DOHH2 (cell line): ENCODE measurements around the gene NMNAT2.

Source experiments
- H3F3A ChIP-seq: fragments of 200-600 bp; sonication (generic), shearing (Covaris generic); 2 replicates; pipeline ENCODE4 v1.6.0; 2016; ENCODE audit warnings: antibody characterized with exemption, mild to moderate bottlenecking; ENCODE audit not compliant: control insufficient read depth, insufficient read depth
- H3K27ac ChIP-seq: fragments of 200-600 bp; sonication (generic); 2 replicates; pipeline ENCODE4 v1.5.1; 2014; ENCODE audit warnings: low read depth, mild to moderate bottlenecking, low read length, moderate library complexity
- H3K27me3 ChIP-seq: fragments of 200-600 bp; sonication (generic); 2 replicates; pipeline ENCODE4 v1.6.1; 2014; ENCODE audit warnings: mild to moderate bottlenecking, low read length, mixed read lengths; ENCODE audit not compliant: control insufficient read depth
- H3K36me3 ChIP-seq: fragments of 200-600 bp; sonication (generic); 2 replicates; pipeline ENCODE4 v1.6.1; 2014; ENCODE audit warnings: mild to moderate bottlenecking, low read length, moderate library complexity, mixed read lengths; ENCODE audit not compliant: control insufficient read depth
- H3K4me1 ChIP-seq: fragments of 200-600 bp; sonication (generic); 2 replicates; pipeline ENCODE4 v1.6.1; 2014; ENCODE audit warnings: mild to moderate bottlenecking, low read length, mixed read lengths; ENCODE audit not compliant: control insufficient read depth
- H3K4me2 ChIP-seq: fragments of 200-600 bp; sonication (generic); 2 replicates; pipeline ENCODE4 v1.6.0; 2014; ENCODE audit warnings: mild to moderate bottlenecking, low read length, moderate library complexity
- H3K4me3 ChIP-seq: fragments of 200-600 bp; sonication (generic); 2 replicates; pipeline ENCODE4 v1.5.1; 2014; ENCODE audit warnings: mild to moderate bottlenecking, low read length, mixed read lengths
- H3K79me2 ChIP-seq: fragments of 200-600 bp; sonication (generic); 2 replicates; pipeline ENCODE4 v1.6.1; 2014; ENCODE audit warnings: mild to moderate bottlenecking, low read length, mixed read lengths; ENCODE audit not compliant: control insufficient read depth
- H3K9me2 ChIP-seq: fragments of 200-600 bp; sonication (generic); replicated peaks from 2 replicates; pipeline ENCODE4 v1.6.1; 2014; ENCODE audit warnings: mild to moderate bottlenecking, low read length, mixed read lengths; ENCODE audit not compliant: control insufficient read depth
- H3K9me3 ChIP-seq: fragments of 200-600 bp; sonication (generic); 2 replicates; pipeline ENCODE4 v1.6.1; 2014; ENCODE audit warnings: antibody characterized with exemption, low read length, mixed read lengths; ENCODE audit not compliant: control insufficient read depth, insufficient read depth
- H4K20me1 ChIP-seq: fragments of 200-600 bp; sonication (generic); 2 replicates; pipeline ENCODE4 v1.6.0; 2014; ENCODE audit warnings: low read depth, mild to moderate bottlenecking, antibody characterized with exemption, low read length, moderate library complexity; ENCODE audit not compliant: control insufficient read depth, insufficient read depth
- EZH2phosphoT487 ChIP-seq: fragments of 200-600 bp; sonication (generic); IDR thresholded peaks from 2 replicates; pipeline ENCODE4 v1.6.1; 2017; ENCODE audit warnings: borderline replicate concordance, mild to moderate bottlenecking, antibody characterized with exemption, low read length, moderate library complexity, mixed read lengths
- TF ChIP-seq, protein P1 (sequence below): fragments of 200-600 bp; sonication (generic); IDR thresholded peaks from one replicate; pipeline ENCODE4 v1.5.1; 2014; ENCODE audit warnings: antibody characterized with exemption, mild to moderate bottlenecking, low read depth, low read length; ENCODE audit not compliant: poor library complexity, severe bottlenecking

NMNAT2 gene

DNA sequence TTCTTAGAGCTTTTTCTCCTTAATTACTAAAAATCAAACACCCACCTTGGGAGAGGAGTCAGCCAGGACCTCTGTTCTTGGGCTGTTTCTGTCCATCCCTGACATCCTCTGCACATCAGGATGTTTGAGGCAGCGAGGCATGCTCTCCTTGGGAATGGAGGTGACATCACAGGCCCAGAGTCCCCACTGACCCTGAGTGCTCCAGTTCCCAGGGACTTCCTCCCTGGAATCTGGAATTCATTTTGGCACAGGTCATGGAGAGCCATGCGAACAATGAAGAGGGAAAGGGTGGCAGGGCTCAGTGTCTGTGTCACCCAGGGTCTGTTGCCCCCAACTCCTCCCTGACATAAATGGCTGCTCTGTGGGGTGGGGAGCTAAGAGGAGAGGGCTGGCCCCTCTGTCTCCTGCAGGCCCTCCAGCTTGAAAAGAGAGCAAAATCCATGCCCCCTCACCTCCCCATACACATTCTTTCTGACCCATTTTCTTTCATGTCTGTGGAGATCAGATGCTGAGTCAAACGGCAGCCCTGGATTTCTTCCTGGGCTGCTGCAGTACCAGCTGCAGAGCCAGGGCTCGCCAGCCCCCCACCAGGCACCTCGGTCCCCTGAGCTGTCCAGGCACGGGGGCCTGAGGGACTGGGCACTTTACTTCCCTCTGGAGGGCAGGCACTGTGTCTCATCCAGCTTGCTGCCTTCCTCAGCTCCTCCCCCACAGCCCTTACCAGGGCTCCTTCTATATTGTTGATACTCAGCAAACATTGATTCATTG, 102.0 kb downstream of the NMNAT2 start:
- no peaks in the 10 kb centered on the region for H3K9me3 ChIP-seq
- no peak overlapping the region for H3K4me2 ChIP-seq
- H3K4me3 ChIP-seq, result no peak overlapping the region
- no peaks in the 10 kb centered on the region for H4K20me1 ChIP-seq
- no peaks in the 10 kb centered on the region for H3K36me3 ChIP-seq
- no peaks in the 10 kb centered on the region for H3K9me2 ChIP-seq
- H3K4me1 ChIP-seq, result no peaks in the 10 kb centered on the region
- TF ChIP-seq, protein P1, sequence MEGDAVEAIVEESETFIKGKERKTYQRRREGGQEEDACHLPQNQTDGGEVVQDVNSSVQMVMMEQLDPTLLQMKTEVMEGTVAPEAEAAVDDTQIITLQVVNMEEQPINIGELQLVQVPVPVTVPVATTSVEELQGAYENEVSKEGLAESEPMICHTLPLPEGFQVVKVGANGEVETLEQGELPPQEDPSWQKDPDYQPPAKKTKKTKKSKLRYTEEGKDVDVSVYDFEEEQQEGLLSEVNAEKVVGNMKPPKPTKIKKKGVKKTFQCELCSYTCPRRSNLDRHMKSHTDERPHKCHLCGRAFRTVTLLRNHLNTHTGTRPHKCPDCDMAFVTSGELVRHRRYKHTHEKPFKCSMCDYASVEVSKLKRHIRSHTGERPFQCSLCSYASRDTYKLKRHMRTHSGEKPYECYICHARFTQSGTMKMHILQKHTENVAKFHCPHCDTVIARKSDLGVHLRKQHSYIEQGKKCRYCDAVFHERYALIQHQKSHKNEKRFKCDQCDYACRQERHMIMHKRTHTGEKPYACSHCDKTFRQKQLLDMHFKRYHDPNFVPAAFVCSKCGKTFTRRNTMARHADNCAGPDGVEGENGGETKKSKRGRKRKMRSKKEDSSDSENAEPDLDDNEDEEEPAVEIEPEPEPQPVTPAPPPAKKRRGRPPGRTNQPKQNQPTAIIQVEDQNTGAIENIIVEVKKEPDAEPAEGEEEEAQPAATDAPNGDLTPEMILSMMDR, result no peak
- TF ChIP-seq EZH2phosphoT487, result no peak
- H3K79me2 ChIP-seq, result no peaks in the 10 kb centered on the region
- peaks cover 15% of the 10 kb centered on the region for H3K27me3 ChIP-seq
- H3F3A ChIP-seq, result no peaks in the 10 kb centered on the region
- no peak overlapping the region for H3K27ac ChIP-seq

DNA sequence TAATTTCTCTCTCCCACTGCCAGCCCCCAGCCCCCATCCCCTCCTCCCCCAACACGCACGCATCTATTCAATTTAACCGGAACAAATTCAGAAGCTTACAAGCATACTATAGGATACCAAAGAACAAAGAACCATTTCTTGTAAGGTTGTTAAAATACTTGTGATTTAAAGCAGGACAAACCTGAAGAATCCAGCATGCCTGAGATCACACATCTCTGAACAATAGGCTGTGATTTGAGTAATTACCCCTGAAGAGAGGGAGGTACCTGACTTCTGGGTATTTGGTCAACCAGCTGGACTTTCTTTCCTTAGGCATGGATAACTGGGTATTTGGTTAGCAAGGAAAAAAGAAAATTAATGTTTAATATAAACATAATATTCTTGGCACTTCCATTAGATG, 105.1 kb downstream of the NMNAT2 start:
- Histone ChIP-seq H3K9me2 (no peaks in the 10 kb centered on the region), H3K4me3 (no peak overlapping the region), H3K79me2 (no peaks in the 10 kb centered on the region), H3K36me3 (no peaks in the 10 kb centered on the region), H4K20me1 (no peaks in the 10 kb centered on the region), H3K4me1 (no peaks in the 10 kb centered on the region), H3K4me2 (no peak overlapping the region), H3F3A (no peaks in the 10 kb centered on the region), H3K9me3 (no peaks in the 10 kb centered on the region), H3K27ac (no peak overlapping the region), H3K27me3 (0 out of 2 replicates have a peak, but pooled peaks cover 5% of the 10 kb centered on the region)
- TF ChIP-seq, protein P1, result no peak
- no peak for TF ChIP-seq EZH2phosphoT487

DNA sequence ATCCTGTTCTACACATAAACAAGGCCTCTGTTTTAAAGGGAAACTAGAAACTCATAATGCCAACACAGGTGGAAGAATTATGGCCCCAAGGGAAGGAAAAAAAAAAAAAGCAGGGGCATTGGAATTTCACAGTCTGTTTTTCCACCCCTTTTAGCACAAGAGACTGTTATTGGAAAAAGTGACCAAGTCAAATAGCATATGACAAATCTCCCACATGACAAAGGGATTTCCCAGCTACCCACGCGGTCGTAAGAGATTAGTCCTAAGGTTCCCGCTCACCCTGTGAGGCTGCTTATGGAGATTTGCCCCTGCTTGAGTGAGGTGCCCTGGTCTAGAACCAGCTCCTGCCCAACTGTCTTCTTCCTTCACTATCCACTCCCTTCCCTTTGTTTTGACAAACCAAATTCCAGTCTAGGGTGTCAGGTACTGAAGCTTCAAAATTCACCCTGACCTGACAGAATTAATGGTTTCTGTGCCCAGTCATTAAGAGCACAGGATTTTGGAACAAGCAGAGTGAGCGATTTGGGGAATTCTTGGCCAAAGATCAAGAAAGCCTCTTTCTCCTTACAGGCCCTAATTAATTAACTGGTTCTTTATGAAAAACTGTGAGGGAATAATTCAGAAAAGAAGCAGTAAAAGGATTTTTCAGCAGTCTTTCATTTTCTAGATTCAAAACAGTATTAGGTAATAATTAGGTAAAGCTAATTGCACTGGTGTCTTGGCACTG, 107.3 kb downstream of the NMNAT2 start:
- Histone ChIP-seq H3K79me2 (no peaks in the 10 kb centered on the region), H3K4me2 (no peak overlapping the region), H3K27me3 (0 out of 2 replicates have a peak, but pooled peaks cover 5% of the 10 kb centered on the region), H3K36me3 (no peaks in the 10 kb centered on the region), H3K4me1 (no peaks in the 10 kb centered on the region), H3K27ac (no peak overlapping the region), H4K20me1 (no peaks in the 10 kb centered on the region), H3K9me3 (no peaks in the 10 kb centered on the region), H3K9me2 (no peaks in the 10 kb centered on the region), H3F3A (no peaks in the 10 kb centered on the region), H3K4me3 (no peak overlapping the region)
- TF ChIP-seq, protein P1, result no peak
- no peak for TF ChIP-seq EZH2phosphoT487
